GM23248 (cell line): ENCODE measurements around the gene IFIT1. TPM values are rescaled to one million over a fixed set of nuclear protein-coding genes. Genes with fewer than 3 reads are reported as not detected.

Source experiments
- DNase-seq: peaks from one replicate; pipeline ENCODE4 v3.0.0-alpha.2; 2015
- H2AFZ ChIP-seq: fragments of 200-600 bp; sonication (generic); 2 replicates; pipeline ENCODE4 v1.6.1; 2016; ENCODE audit warnings: antibody characterized with exemption
- H3F3A ChIP-seq: fragments of 200-600 bp; sonication (generic); 2 replicates; pipeline ENCODE4 v1.6.1; 2016; ENCODE audit warnings: mild to moderate bottlenecking, antibody characterized with exemption, mixed run types; ENCODE audit not compliant: insufficient read depth
- H3K27ac ChIP-seq: fragments of 200-600 bp; sonication (generic); 2 replicates; pipeline ENCODE4 v1.5.1; 2016; ENCODE audit warnings: mild to moderate bottlenecking
- H3K27me3 ChIP-seq: fragments of 200-600 bp; sonication (generic); replicated peaks from 2 replicates; pipeline ENCODE4 v1.6.1; 2016; ENCODE audit warnings: mild to moderate bottlenecking; ENCODE audit not compliant: insufficient read depth
- H3K36me3 ChIP-seq: fragments of 200-600 bp; sonication (generic); 2 replicates; pipeline ENCODE4 v1.6.1; 2016; ENCODE audit warnings: low read depth, mild to moderate bottlenecking
- H3K4me1 ChIP-seq: fragments of 200-600 bp; sonication (generic); 2 replicates; pipeline ENCODE4 v1.6.1; 2016; ENCODE audit warnings: mild to moderate bottlenecking; ENCODE audit not compliant: insufficient read depth
- H3K4me2 ChIP-seq: fragments of 200-600 bp; sonication (generic); one replicate; pipeline ENCODE4 v1.6.1; 2016; ENCODE audit warnings: mild to moderate bottlenecking; ENCODE audit not compliant: unreplicated experiment
- H3K4me3 ChIP-seq: fragments of 200-600 bp; sonication (generic); 2 replicates; pipeline ENCODE4 v1.5.1; 2016; ENCODE audit warnings: mild to moderate bottlenecking
- H3K79me2 ChIP-seq: fragments of 200-600 bp; sonication (generic); 2 replicates; pipeline ENCODE4 v1.6.1; 2016; ENCODE audit warnings: mild to moderate bottlenecking; ENCODE audit not compliant: insufficient read depth
- H3K9ac ChIP-seq: fragments of 200-600 bp; sonication (generic); 2 replicates; pipeline ENCODE4 v1.6.1; 2016; ENCODE audit warnings: mild to moderate bottlenecking
- H3K9me2 ChIP-seq: fragments of 200-600 bp; sonication (generic); 2 replicates; pipeline ENCODE4 v1.6.1; 2016; ENCODE audit warnings: mixed run types, mild to moderate bottlenecking, moderate library complexity; ENCODE audit not compliant: insufficient read depth
- H3K9me3 ChIP-seq: fragments of 200-600 bp; sonication (generic); one replicate; pipeline ENCODE4 v1.6.1; 2017; ENCODE audit warnings: low read depth
- H4K20me1 ChIP-seq: fragments of 200-600 bp; sonication (generic); 2 replicates; pipeline ENCODE4 v1.6.0; 2016; ENCODE audit not compliant: insufficient read depth
- EZH2 ChIP-seq: fragments of 200-600 bp; sonication (generic); IDR thresholded peaks from 2 replicates; pipeline ENCODE4 v1.6.1; 2018; ENCODE audit warnings: antibody characterized with exemption, mild to moderate bottlenecking; ENCODE audit not compliant: insufficient read depth, poor library complexity, severe bottlenecking
- EZH2phosphoT487 ChIP-seq: fragments of 200-600 bp; sonication (generic); IDR thresholded peaks from 2 replicates; pipeline ENCODE4 v1.6.1; 2018; ENCODE audit warnings: antibody characterized with exemption, moderate library complexity, mild to moderate bottlenecking, low read depth; ENCODE audit not compliant: insufficient read depth
- WGBS, 2 experiments: methylation state at CpG; one replicate each; pipeline ENCODE4 v1.1.6; 2015 to 2017; ENCODE audit warnings: low lambda C conversion rate in 2 of 2, low coverage in 1 of 2; ENCODE audit errors: missing lambda C conversion rate in 2 of 2; 5-methylcytosine and 5-hydroxymethylcytosine counted together
- in situ Hi-C: fragments of 300-500 bp; cut with MboI; formaldehyde crosslinking; loops from 2 replicates; pipeline ENCODE4 v1.15.0; 2020
- polyA plus RNA-seq: library from polyadenylated mRNA; unstranded; fragments of >200 nt; fragmentation: Nextera tagmentation; extraction: Ambion mirVana; gene quantifications from 2 replicates; pipeline ENCODE4 v1.2.1, GENCODE V29; 2016
- total RNA-seq: library from RNA; depleted of rRNA; stranded (reverse); fragments of >200 nt; shearing (Covaris generic); gene quantifications from 2 replicates; pipeline ENCODE4 v1.2.3, GENCODE V29; 2014

Gene IFIT1
- total and polyA plus RNA-seq, 2 experiments from 2014 or later = 15.7 to 18.6 TPM

GRCh38 chr10:89369156-89370105 is 23.0 kb upstream of the IFIT1 start:
- TF ChIP-seq EZH2phosphoT487 (no peak), EZH2 (no peak)
- peaks cover 17% of the 10 kb centered on the region for H3F3A ChIP-seq
- no peaks in the 10 kb centered on the region for H3K36me3 ChIP-seq
- peak overlapping the region; percentile 62 for H2AFZ ChIP-seq
- peak; percentile 79 for DNase-seq
- peak overlapping the region; percentile 61 for H3K27ac ChIP-seq
- H3K27me3 ChIP-seq = no peaks in the 10 kb centered on the region
- H3K4me2 ChIP-seq = peak overlapping the region; percentile 45
- H3K79me2 ChIP-seq = no peaks in the 10 kb centered on the region
- 45 to 46% methylated on average over 5 of the region's 5 CpGs for WGBS, 2 experiments
- H3K4me3 ChIP-seq = no peak overlapping the region
- H3K9me3 ChIP-seq = no peaks in the 10 kb centered on the region
- H3K9ac ChIP-seq = peak overlapping the region; percentile 55
- H3K4me1 ChIP-seq = peaks cover 34% of the 10 kb centered on the region
- no peaks in the 10 kb centered on the region for H4K20me1 ChIP-seq
- H3K9me2 ChIP-seq = no peaks in the 10 kb centered on the region
- in situ Hi-C loops = loop anchor here (5.0 kb wide), 1 partner anchor 112 kb away; no protein-coding TSS in a partner anchor

GRCh38 chr10:89371079-89371478 is 21.3 kb upstream of the IFIT1 start:
- Histone ChIP-seq H2AFZ (no peak overlapping the region), H3K36me3 (no peaks in the 10 kb centered on the region), H4K20me1 (no peaks in the 10 kb centered on the region), H3K27me3 (no peaks in the 10 kb centered on the region), H3K9me3 (no peaks in the 10 kb centered on the region), H3K9ac (no peak overlapping the region), H3K9me2 (no peaks in the 10 kb centered on the region), H3F3A (peaks cover 26% of the 10 kb centered on the region), H3K4me2 (no peak overlapping the region), H3K27ac (no peak overlapping the region), H3K79me2 (no peaks in the 10 kb centered on the region), H3K4me3 (no peak overlapping the region), H3K4me1 (peaks cover 39% of the 10 kb centered on the region)
- TF ChIP-seq EZH2phosphoT487 (no peak), EZH2 (no peak)
- in situ Hi-C loops = loop anchor here (5.0 kb wide), 1 partner anchor 114 kb away; no protein-coding TSS in a partner anchor
- no peak for DNase-seq

GRCh38 chr10:89371987-89372386 is 20.4 kb upstream of the IFIT1 start:
- in situ Hi-C loops = loop anchor here (5.0 kb wide), 1 partner anchor 115 kb away; no protein-coding TSS in a partner anchor
- 91 to 93% methylated on average over 3 of the region's 3 CpGs for WGBS, 2 experiments
- Histone ChIP-seq H3K79me2 (no peaks in the 10 kb centered on the region), H3K4me3 (no peak overlapping the region), H3K9ac (no peak overlapping the region), H4K20me1 (no peaks in the 10 kb centered on the region), H3K9me2 (no peaks in the 10 kb centered on the region), H2AFZ (no peak overlapping the region), H3K4me2 (no peak overlapping the region), H3K9me3 (no peaks in the 10 kb centered on the region), H3K4me1 (peaks cover 39% of the 10 kb centered on the region), H3K36me3 (no peaks in the 10 kb centered on the region), H3K27me3 (no peaks in the 10 kb centered on the region), H3F3A (peaks cover 26% of the 10 kb centered on the region), H3K27ac (no peak overlapping the region)
- TF ChIP-seq EZH2phosphoT487 (no peak), EZH2 (no peak)
- no peak for DNase-seq

DNA sequence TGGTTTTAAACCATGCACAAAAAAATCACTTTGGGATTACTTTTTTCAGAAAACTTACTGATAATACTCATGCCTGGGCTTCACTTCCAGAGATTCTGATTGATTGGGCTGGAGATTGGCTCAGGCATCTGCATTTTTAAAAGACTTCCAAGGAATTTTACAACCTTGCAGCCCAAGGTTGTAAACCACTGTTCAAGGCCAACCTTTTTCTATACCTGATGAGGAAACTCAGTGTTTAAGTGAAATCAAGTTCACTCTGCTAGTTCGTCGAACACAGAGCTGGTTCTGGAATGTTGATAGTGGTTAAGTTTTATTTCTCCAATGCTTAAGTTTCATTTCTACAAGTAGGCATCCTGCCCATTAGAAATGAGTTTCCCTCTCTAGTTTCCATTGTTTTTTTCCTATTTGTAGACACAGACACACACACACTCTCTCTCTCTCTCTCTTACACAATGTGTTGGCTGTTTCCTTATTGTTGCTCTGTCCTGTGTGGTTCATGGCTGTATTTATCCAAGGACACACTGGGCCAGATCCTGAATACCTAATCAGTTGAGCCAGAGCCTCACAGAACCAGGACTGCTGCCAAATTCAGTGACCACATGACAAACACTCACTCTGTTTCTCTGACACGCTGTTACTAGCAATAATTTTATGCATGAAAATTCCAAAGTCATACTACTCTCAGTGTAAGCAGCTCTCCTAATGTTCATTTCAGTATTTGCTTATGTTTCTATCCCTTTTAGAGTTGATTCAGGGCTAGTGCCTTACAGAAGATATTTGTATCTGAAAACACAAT is 18.3 kb upstream of the IFIT1 start:
- H3K36me3 ChIP-seq = no peaks in the 10 kb centered on the region
- H3K27ac ChIP-seq = peak overlapping the region; percentile 84
- H4K20me1 ChIP-seq = no peaks in the 10 kb centered on the region
- in situ Hi-C loops = loop anchor here (5.0 kb wide), 1 partner anchor 117 kb away; no protein-coding TSS in a partner anchor
- no peaks in the 10 kb centered on the region for H3K9me2 ChIP-seq
- no peaks in the 10 kb centered on the region for H3K79me2 ChIP-seq
- H3K9ac ChIP-seq = peak overlapping the region; percentile 61
- no peaks in the 10 kb centered on the region for H3K9me3 ChIP-seq
- H3F3A ChIP-seq = peaks cover 26% of the 10 kb centered on the region
- 0 out of 2 replicates have a peak overlapping the region, but pooled peaks have one; percentile 13 for H3K4me3 ChIP-seq
- TF ChIP-seq EZH2phosphoT487 = no peak
- TF ChIP-seq EZH2 = no peak
- H2AFZ ChIP-seq = peak overlapping the region; percentile 38
- H3K4me1 ChIP-seq = peaks cover 25% of the 10 kb centered on the region
- DNase-seq = peak; percentile 95
- no peaks in the 10 kb centered on the region for H3K27me3 ChIP-seq
- H3K4me2 ChIP-seq = peak overlapping the region; percentile 59
- 1 to 4% methylated on average over 3 of the region's 3 CpGs for WGBS, 2 experiments
